GM18868 (cell line): ENCODE measurements around the gene PTPRG.

Experiments used
- ATAC-seq: cut with Tn5 transposase; IDR thresholded peaks from one replicate; pipeline ENCODE4 v1.9.1; 2021; ENCODE audit warnings: mild to moderate bottlenecking, moderate library complexity; ENCODE audit not compliant: unreplicated experiment

Gene PTPRG

DNA sequence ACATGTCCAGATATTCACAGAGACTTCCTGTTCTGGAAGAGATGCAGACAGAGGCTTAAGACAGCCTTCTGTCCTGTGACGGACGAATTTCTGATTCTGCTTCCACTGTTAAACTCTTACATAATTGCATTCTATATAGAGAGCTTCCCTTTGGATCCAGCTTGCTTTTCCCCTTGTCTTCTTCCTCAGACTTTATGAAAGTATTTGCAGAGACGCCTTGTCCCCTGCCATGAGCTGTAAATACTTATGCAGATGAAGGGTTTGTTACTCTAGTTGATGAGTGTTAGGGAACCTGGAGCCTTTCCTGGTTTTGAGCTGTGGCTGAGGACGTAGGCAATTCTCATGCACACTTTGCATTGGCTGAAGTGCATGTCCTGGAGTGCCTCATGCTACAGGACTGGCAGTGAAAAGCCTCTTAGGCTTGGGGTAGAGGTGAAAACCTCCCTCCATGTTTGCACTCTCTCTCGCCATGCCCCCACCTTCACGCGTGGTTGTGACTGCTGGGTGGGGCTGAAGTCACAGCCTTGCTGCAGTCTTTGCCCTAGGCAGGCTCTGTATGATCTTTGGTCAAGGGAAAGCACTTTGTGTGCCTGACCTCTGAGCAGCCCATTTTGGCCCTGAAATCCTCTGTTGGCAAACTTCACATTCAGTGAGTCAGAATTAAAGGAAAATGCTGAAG lies 286.6 kb downstream of the PTPRG start:
- no peak for ATAC-seq

- no peak for ATAC-seq
Observed at GRCh38 chr3:61848885-61849284, 287.5 kb downstream of the PTPRG start.

GRCh38 chr3:61853912-61854311 lies 292.5 kb downstream of the PTPRG start:
- ATAC-seq, result no peak

DNA sequence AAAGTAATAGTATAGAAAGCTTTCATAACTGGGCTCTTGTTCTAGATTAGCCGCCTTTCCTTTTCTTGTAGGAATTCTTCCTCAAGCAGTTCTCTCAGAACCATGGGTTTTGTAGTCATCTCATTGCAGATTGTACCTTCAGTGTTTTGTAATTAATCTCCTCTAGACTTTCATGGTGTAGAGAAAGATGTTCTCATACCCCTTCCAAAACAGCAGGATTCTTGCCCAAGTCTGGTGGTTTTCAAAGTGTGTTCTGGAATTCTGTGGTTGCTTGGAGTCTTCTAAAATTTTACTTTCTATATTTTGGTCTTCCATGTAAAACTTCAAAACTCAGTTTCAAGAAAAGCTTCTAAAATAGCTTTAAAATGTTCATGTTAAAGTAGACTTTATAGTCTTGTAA lies 293.8 kb downstream of the PTPRG start:
- ATAC-seq, result no peak

DNA sequence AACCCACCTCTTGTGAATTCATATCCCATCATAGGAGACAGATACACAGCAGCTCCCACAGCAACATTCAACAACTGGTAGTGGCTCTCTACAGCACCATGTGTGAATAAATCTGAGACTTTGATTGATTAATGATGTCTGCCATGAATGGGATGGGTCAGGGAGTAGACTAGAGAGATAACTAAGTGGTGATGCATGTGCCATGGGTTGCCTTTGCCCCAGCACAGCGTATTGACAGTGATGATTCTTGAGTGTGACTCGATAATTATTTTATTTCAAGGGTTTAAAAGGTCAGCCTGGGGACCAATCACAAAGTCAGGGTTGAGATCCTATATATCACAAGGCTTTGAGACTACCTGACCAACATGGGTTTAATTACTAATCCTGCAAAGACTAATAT lies 295.9 kb downstream of the PTPRG start:
- no peak for ATAC-seq

DNA sequence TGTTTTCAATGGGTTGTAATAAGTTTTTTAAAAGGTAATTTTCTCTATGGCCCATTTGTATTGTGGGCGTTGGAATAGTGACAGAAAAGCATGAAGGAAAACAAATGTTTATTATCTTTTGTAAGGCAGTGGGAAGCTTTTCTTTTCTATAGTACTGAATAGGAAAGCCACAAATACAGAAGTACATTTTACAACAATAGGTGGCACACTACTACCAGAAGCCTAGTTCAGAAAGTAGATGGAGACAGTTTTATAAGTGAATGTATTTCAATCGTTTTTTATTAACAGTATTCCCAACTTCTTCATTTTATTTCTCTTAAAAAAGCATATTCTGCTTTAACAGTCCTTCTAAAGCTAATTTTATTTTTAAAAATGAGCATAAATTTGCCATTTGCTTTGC lies 296.7 kb downstream of the PTPRG start:
- ATAC-seq, result no peak

GRCh38 chr3:61861410-61861809 lies 300.0 kb downstream of the PTPRG start:
- no peak for ATAC-seq

DNA sequence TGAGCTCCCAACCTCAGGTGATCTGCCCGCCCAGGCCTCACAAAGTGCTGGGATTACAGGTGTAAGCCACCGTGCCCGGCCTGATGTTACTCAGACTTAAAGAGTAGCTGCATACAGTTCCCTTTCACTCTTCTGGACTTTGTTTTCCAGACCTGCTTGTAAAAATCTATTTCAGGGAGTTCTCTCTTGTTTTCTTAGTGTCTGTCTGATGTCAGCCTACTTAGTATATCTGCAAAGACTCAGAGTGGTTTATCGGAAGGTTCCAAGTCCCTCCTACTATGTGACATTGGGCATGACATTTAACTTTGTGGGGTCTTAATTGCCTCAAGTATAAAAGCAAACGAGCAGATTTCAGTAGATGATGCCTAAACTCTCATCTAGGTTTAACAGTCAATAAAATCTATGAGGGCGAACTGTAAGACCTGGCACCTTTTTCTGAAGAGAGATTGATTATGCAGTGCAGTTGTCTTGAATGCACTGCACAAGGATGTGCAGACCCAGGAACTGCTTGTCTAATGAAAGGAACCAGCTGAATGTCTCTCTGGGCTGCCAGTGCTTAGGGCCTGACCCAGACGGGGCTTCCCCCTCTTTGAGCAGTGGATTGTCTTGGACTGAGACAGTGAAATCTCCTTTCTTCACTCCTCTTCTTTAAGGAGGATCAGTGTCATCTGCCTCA lies 301.4 kb downstream of the PTPRG start:
- ATAC-seq, result no peak

DNA sequence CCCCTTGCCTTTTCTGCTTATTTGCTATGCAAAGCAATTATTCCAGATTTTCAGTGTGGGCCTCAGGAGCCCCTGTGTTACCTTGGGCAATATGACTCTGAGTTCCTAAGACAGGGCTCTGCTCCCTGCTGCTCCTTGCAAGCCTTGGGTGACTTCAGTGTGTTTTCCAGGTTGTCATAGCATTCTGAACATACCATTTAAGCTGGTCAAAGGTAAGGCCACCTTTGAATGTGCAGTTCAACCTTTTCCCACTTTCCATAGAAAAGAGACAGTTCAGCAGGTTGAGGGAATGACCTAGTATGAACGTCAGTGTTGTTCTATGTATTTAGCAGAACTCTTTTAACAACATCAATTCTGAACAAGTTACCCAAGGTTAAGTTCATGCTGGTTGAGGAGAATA lies 302.2 kb downstream of the PTPRG start:
- no peak for ATAC-seq

- ATAC-seq, result no peak
Observed at GRCh38 chr3:61864886-61865285, 303.5 kb downstream of the PTPRG start.

- no peak for ATAC-seq
Observed at GRCh38 chr3:61865466-61866152, 304.2 kb downstream of the PTPRG start.

GRCh38 chr3:61866153-61866542 lies 304.8 kb downstream of the PTPRG start:
- no peak for ATAC-seq

GRCh38 chr3:61866961-61867461 lies 305.6 kb downstream of the PTPRG start:
- ATAC-seq, result no peak

DNA sequence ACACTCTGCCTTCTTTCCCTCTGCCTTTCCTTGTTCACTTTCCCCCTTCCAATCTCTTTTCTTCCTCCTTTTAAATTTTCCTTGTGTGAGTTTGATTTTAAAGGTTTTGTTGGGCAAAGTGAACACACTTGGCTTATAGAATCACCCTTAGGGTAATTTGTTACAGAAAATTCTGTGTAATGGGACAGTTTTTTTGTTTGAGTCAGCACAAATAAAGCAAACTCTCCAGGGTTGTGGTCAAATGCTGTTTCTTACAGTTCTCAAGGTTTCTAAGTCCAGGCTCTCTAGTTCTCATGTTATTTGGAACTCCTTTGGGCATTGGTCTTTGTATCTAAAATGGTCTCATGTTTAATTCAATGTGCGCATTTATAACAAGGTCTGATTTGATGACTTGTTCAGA lies 307.1 kb downstream of the PTPRG start:
- ATAC-seq, result no peak

DNA sequence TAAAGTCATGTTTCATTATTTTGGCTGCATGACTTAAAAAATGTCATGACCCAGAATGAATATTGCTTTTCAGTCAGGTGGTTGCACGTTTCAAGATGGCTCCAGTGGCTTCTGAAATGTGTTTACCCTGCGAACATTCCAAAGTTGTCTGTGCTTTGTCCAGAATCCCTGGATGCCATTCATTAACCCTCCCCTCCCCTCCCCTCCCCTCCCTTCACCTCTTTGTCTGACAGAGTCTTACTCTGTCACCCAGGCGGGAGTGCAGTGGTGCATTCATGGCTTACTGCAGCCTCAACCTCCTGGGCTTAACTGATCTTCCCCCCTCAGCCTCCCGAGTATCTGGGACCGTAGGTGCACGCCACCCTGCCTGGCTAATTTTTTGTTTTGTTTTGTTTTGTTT lies 308.0 kb downstream of the PTPRG start:
- no peak for ATAC-seq

DNA sequence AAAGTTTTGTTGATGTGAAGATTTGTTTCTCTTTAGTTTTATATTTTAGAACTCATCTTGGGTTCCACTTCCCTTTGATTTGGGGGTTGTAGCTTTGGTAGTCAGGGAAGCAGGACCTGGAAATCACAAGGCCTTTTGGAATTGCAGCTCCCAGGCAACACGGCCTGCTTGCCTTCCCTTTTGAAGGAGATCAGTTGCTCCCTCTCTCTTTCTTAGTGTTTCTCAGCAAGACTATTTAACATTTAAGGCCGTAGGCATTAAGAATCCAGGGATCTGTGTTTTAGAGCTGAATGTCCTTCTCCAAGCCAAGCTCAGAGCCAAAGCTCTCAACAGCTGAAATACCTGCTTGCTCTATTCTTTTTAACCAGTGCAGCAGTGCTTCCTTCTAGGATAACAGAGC lies 310.3 kb downstream of the PTPRG start:
- no peak for ATAC-seq

DNA sequence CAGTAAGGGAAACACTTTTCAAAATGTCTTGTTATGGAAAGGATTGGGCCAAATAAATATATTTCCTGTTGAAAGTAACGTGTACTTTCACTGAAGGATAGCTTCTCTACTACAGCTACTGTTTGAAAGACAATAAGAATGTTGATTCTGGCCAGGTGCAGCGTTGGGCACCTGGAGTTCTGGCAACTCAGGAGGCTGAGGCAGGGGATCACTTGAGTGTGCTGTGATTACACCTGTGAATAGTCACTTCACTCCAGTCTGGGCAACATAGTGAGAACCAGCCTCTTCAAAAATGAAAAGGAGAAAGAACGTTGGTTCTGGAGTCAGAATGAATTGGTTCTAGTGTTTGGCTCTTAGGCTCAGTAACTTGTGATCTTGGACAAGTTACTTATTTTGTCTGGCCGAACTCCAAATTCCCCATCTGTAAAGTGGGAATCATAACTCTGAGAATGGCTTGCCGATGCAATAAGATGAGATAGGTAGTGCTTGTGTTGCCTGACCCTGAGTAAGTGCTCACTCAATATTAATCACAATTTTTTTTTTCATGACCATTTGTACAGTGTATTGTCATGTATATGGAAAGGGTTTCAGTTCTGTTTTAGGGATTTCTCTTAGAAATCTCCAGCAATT lies 310.8 kb downstream of the PTPRG start:
- no peak for ATAC-seq

DNA sequence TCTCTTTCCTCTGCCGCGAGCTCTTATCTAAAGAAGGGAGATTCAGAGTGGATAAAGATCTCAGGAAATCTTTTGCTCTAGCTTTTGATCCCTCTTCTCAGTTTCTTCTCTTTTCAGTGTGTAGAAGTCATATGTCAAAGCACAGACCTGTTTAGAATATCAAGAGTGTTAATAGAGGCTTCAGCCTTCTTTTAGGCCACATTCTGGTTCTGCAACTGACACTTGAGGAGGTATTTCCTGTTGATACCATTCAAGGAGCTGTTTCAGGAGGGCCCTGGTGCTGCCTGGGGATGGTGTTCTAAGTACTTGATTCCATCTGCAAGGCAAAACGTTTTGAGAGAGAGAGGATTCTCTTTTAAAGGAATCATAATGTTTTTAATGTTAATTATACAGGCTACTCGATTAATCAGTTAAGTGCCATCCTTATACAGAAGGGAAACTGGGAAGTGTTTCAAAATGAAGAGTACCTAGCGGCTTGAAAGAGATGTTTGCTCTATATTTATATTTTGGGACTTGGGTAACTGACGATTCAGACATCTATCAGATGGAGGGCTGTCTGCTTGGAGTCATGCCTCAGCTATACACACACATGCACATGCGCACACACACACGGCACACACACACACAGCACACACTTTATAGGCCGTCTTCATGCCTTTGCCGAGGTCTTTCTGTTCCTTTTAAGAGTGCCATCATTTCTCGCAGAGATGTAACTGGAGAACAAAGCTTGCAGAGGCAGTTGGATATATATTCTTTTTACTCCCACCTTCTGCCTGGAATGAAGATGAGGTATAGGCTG lies 313.9 kb downstream of the PTPRG start:
- ATAC-seq, result no peak

DNA sequence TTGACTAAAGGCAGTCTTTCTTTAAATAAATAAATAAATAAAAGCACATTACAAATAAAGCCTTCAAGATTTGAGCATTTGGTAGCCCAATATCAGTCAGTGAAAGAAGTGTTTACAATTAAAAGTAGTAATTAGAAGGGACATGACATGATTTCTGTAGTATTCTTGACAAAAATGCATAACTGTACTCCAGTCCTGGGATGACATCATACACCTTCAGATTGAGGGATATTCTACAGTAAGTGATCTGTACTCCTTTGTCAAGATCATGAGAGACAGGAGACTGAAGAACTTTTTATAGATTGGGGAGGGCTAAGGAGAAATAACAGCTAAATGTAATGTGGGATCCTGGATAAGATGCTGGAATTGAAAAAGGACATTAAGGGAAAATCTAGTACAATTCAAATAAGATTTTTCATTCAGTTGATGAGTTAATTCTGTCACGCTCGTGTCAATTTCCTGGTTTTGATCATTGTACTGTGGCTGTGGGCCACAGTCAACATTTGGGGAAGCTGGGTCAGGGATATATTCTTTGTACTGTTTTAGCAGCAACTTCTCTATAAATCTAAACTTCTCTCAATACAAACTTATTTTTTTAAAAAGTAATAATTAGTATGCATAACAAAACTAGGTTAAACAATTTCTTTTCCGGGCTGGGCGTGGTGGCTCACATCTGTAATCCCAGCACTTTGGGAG lies 314.8 kb downstream of the PTPRG start:
- ATAC-seq, result no peak

- ATAC-seq, result no peak
Observed at GRCh38 chr3:61876797-61877196, 315.4 kb downstream of the PTPRG start.
